Astrocyte of the cerebellum (primary cell): ENCODE measurements around the gene ATN1.

Experiments used
- DNase-seq: peaks from one replicate; pipeline ENCODE4 v3.0.0-alpha.2; 2011; ENCODE audit warnings: low read depth
- H3K4me3 ChIP-seq: 2 replicates; pipeline ENCODE4 v1.5.1; 2011; ENCODE audit warnings: mild to moderate bottlenecking, low read depth, low read length, moderate library complexity
- in situ Hi-C: cut with HindIII; loops from 2 replicates; pipeline ENCODE4 v1.10.0; 2017; ENCODE audit warnings: low sequenced_read_pairs
- TF ChIP-seq, protein P1 (sequence below): IDR thresholded peaks from 2 replicates; pipeline ENCODE4 v1.5.1; 2012; ENCODE audit warnings: low read length, low read depth, moderate library complexity, mild to moderate bottlenecking; ENCODE audit errors: missing control alignments

Gene ATN1

GRCh38 chr12:6916426-6917200 is 11.1 kb upstream of the ATN1 start:
- DNase-seq, result no peak
- H3K4me3 ChIP-seq, result no peak overlapping the region
- in situ Hi-C loops, result no loop called here
- TF ChIP-seq, protein P1, sequence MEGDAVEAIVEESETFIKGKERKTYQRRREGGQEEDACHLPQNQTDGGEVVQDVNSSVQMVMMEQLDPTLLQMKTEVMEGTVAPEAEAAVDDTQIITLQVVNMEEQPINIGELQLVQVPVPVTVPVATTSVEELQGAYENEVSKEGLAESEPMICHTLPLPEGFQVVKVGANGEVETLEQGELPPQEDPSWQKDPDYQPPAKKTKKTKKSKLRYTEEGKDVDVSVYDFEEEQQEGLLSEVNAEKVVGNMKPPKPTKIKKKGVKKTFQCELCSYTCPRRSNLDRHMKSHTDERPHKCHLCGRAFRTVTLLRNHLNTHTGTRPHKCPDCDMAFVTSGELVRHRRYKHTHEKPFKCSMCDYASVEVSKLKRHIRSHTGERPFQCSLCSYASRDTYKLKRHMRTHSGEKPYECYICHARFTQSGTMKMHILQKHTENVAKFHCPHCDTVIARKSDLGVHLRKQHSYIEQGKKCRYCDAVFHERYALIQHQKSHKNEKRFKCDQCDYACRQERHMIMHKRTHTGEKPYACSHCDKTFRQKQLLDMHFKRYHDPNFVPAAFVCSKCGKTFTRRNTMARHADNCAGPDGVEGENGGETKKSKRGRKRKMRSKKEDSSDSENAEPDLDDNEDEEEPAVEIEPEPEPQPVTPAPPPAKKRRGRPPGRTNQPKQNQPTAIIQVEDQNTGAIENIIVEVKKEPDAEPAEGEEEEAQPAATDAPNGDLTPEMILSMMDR, result no peak

DNA sequence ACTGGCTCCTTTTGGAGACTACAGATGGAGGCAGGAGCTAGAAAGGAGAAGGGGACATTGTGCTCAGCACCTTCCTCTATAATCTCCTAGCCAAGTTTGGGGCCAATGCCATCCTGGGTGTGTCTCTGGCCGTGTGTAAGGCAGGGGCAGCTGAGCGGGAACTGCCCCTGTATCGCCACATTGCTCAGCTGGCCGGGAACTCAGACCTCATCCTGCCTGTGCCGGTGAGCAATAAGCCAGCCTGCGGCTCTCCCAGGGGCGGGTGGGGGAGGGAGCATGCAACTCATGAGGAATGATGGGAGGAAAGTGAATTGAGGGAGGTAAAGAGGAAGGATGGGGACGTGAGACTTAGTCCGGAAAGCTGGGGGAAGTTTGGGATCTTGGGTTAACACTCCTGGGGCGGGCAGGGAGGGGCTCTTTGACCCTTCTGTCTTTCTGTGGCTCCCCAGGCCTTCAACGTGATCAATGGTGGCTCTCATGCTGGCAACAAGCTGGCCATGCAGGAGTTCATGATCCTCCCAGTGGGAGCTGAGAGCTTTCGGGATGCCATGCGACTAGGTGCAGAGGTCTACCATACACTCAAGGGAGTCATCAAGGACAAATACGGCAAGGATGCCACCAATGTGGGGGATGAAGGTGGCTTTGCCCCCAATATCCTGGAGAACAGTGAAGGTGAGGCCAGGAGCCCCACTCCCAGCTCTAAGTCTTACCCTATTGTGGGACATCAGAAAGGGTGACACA is 10.1 kb upstream of the ATN1 start:
- DNase-seq, result no peak
- TF ChIP-seq, protein P1, result no peak
- in situ Hi-C loops, result no loop called here
- H3K4me3 ChIP-seq, result no peak overlapping the region

DNA sequence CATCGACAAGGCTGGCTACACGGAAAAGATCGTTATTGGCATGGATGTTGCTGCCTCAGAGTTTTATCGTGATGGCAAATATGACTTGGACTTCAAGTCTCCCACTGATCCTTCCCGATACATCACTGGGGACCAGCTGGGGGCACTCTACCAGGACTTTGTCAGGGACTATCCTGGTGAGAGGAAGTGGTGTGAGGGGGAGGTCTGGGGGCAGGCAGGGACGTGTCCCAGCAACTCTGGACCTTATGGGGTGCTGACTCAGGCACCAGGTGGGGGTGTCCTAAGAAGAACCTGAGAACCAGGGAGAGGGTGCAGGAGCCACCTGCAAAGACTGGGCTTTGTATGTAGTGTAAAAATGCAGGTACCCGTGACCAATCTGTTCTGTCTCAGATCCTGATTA is 8.2 kb upstream of the ATN1 start:
- TF ChIP-seq, protein P1, result no peak
- no peak for DNase-seq
- no peak overlapping the region for H3K4me3 ChIP-seq
- in situ Hi-C loops, result no loop called here

DNA sequence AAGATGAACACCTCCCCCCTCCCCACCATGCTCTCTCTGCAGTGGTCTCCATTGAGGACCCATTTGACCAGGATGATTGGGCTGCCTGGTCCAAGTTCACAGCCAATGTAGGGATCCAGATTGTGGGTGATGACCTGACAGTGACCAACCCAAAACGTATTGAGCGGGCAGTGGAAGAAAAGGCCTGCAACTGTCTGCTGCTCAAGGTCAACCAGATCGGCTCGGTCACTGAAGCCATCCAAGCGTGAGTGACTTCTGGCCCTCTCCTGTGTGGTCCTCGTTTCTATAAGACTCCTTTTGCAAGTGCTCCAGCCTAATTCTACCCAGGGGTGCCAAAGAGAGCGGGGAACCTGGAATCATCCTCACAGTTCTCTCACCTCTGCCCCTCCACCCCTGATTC is 6.2 kb upstream of the ATN1 start:
- no peak for DNase-seq
- TF ChIP-seq, protein P1, result no peak
- in situ Hi-C loops, result no loop called here
- no peak overlapping the region for H3K4me3 ChIP-seq

- no peak for DNase-seq
- TF ChIP-seq, protein P1, result no peak
- in situ Hi-C loops, result no loop called here
- no peak overlapping the region for H3K4me3 ChIP-seq
Measured at GRCh38 chr12:6921996-6922946, 5.5 kb upstream of the ATN1 start.
